GM10248 (cell line): ENCODE data around the gene C16orf92.
"Not testable (repeated sequence)": the region's sequence is repeated elsewhere in the genome, so short reads cannot be mapped to it uniquely, and the experiment has no call there.

Source experiments
- CTCF ChIA-PET: fragments of 300-600 bp; sonication (Branson Sonifier 250); formaldehyde crosslinking; extraction: SDS; loops from one replicate; lab custom pipeline; 2021; ENCODE audit warnings: antibody characterized with exemption; lab: Yijun Ruan, JAX
- POLR2A ChIA-PET: fragments of 350-650 bp; sonication (Branson Sonifier 250); formaldehyde crosslinking; extraction: SDS; loops from one replicate; lab custom pipeline; 2020; ENCODE audit warnings: antibody characterized with exemption; lab: Yijun Ruan, JAX
- DNase-seq: peaks from one replicate; pipeline ENCODE4 v3.0.0; 2012; ENCODE audit errors: extremely low spot score
- CTCF ChIP-seq: IDR thresholded peaks from 2 replicates; pipeline ENCODE4 v1.5.1; 2012; ENCODE audit warnings: mild to moderate bottlenecking, low read depth; ENCODE audit errors: extremely low read depth, missing control alignments, control extremely low read depth

Gene C16orf92

GRCh38 chr16:30016555-30017276, 6.3 kb upstream of the C16orf92 start:
- CTCF ChIA-PET, result interaction anchor here (1.0 to 2.1 kb wide), 2 partner anchors 15 to 41 kb away, joined by 4 to 11 read pairs; partner anchors contain the start of gene TLCD3B
- no peak for DNase-seq
- POLR2A ChIA-PET, result no interaction called here
- no peak for TF ChIP-seq CTCF

GRCh38 chr16:30017277-30017656, 5.7 kb upstream of the C16orf92 start:
- ChIA-PET POLR2A (no interaction called here), CTCF (interaction anchor here (1.0 to 2.1 kb wide), 2 partner anchors 14 to 42 kb away, joined by 4 to 11 read pairs; partner anchors contain the start of gene TLCD3B)
- DNase-seq, result no peak
- TF ChIP-seq CTCF, result no peak

GRCh38 chr16:30017937-30018336, 5.1 kb upstream of the C16orf92 start:
- not testable (repeated sequence) for DNase-seq
- POLR2A ChIA-PET, result interaction anchor here (0.6 kb wide), 1 partner anchor 429 kb away, joined by 4 read pairs; no protein-coding TSS in a partner anchor

GRCh38 chr16:30018731-30019158, 4.3 kb upstream of the C16orf92 start:
- CTCF ChIA-PET, result interaction anchor here (0.9 to 2.1 kb wide), 4 partner anchors 13 to 170 kb away, joined by 3 to 14 read pairs (median 4); partner anchors contain the start of gene TLCD3B
- no peak for DNase-seq
- no peak for TF ChIP-seq CTCF
- POLR2A ChIA-PET, result interaction anchor here (0.6 kb wide), 1 partner anchor 430 kb away, joined by 4 read pairs; no protein-coding TSS in a partner anchor

More at GRCh38 chr16:30017937-30018336, 5.1 kb upstream of the C16orf92 start:
- CTCF ChIA-PET, result interaction anchor here (1.4 to 2.1 kb wide), 3 partner anchors 14 to 170 kb away, joined by 3 to 14 read pairs (median 4); partner anchors contain the start of gene TLCD3B

- CTCF ChIA-PET, result interaction anchor here (1.2 to 3.4 kb wide), 3 partner anchors 9 to 332 kb away, joined by 3 to 18 read pairs (median 4); partner anchors contain the start of gene TLCD3B
- no peak for DNase-seq
- no peak for TF ChIP-seq CTCF
- POLR2A ChIA-PET, result no interaction called here
Measured at GRCh38 chr16:30023586-30023985, 588 bp downstream of the C16orf92 start.

GRCh38 chr16:30024451-30024850, 1.5 kb downstream of the C16orf92 start:
- no peak for TF ChIP-seq CTCF
- ChIA-PET POLR2A (no interaction called here), CTCF (interaction anchor here (3.4 kb wide), 1 partner anchor 8 kb away, joined by 18 read pairs; the partner anchor contains the start of gene TLCD3B)
- DNase-seq, result no peak
